ENCODE results near the gene OR2V2. TPM values are rescaled to one million over a fixed set of nuclear protein-coding genes. Genes with fewer than 3 reads are reported as not detected.
"Not testable (repeated sequence)": the region's sequence is repeated elsewhere in the genome, so short reads cannot be mapped to it uniquely, and the experiment has no call there.

OR2V2 gene
- polyA plus RNA-seq, 1 donor = not detected

- no peak for DNase-seq
Measured at GRCh38 chr5:181145133-181145532, 2.3 kb upstream of the OR2V2 start.

GRCh38 chr5:181149355-181149754 lies 2.0 kb downstream of the OR2V2 start:
- no peak for DNase-seq

DNA sequence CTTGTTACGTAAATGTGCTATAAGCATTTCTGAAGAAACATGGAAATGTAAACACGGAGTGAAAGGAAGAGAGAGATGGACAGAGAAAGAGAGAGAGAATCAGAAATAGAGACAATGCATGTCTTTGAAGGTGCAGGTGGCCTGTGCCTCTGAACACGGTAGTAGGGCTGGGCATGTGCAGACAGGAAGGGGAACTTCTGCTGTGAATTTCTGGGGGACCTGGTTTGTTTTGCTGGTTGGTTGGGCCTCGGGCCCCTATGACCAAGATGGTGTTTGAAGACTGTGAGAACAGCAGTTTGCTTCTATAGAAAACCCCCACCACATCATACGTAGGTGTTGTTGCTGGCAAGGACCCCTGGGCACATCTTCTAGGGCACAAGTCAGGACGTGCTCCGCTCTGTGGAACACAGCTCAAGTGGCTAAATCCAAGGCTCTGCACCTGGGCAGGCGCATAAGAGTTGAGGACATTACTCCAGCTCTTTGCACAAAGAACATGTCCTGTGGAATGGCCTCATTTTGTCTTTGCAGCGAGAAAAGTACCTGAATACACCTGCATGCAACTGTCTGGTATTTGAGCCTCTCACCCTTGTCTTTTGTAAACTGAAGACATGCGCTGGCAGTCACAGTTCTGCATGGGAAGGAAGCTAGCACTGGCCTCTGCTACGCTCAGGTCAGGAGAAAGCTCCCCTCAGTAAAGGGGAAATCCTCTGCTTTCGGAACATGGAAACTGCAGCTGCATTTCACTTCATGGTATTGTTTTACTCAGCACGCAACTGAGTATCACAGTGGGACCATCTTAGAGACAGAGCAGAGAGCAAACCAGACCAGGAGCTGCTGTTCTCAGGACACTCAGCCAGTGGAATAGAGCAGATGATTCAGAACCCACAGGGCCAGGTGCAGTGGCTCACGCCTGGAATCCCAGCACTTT lies 2.7 kb downstream of the OR2V2 start:
- no peak for DNase-seq

- DNase-seq = no peak
Measured at GRCh38 chr5:181151146-181151545, 3.8 kb downstream of the OR2V2 start.

DNA sequence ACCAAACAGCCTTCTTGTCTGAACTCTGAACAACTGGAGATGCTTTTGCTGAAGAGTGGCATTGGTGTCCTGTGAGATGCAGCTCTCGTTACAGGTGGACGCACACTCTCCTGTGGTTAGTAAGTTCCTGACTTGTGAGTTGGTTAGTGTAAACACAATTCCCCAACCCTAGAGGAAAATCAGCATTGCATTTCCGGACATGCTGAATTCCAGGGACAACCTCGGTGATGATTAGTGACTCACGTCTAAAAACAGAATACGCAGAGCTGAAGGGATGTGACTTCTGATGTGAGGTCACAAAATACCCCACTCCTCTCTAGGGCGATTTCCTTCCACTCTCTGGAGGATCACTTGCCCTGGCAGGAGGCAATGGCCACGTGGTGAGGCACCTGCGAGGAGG lies 5.0 kb downstream of the OR2V2 start:
- DNase-seq = no peak

- DNase-seq = no peak
Measured at GRCh38 chr5:181153814-181154213, 6.4 kb downstream of the OR2V2 start.

DNA sequence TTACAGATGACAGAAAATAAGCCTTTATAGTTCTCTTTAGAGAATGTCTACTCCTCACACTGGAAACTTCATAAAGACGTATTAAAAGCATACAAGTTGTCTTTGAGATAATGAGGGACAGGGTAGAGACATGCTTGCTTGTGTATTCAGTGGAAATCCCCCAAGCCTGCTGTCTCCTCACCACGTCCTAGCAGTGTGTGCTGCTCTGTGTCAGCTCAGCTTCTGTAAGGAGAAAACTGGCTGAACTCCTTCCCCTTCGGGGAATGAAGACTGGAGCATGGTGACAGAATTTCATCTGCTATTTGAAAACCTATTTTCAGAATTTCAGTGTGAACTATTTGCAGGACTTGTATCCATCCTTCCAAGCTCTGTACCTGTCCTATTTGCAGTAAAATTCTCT lies 9.4 kb downstream of the OR2V2 start:
- no peak for DNase-seq

DNA sequence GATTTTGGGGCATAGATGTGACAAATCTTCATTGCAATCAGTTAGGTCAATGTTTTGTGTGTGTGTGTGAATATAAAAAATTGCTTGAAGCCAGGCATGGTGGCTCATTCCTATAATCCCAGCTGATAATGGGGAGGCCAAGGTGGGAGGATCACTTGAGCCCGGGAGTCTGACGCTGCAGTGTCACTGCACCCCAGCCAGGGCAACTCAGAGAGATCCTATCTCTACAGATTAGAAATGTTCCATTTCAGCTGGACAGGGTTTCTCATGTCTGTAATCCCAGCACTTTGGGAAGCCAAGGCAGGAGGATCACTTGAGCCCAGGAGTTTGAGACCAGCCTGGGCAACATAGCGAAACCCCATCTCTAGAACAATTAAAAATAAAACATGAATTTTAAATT lies 11.5 kb downstream of the OR2V2 start:
- no peak for DNase-seq

- DNase-seq = peak; percentile 77
Measured at GRCh38 chr5:181159286-181160151, 12.1 kb downstream of the OR2V2 start.

- no peak for DNase-seq
Measured at GRCh38 chr5:181160152-181160754, 12.9 kb downstream of the OR2V2 start.

GRCh38 chr5:181160755-181161533 lies 13.6 kb downstream of the OR2V2 start:
- DNase-seq = not testable (repeated sequence)

DNA sequence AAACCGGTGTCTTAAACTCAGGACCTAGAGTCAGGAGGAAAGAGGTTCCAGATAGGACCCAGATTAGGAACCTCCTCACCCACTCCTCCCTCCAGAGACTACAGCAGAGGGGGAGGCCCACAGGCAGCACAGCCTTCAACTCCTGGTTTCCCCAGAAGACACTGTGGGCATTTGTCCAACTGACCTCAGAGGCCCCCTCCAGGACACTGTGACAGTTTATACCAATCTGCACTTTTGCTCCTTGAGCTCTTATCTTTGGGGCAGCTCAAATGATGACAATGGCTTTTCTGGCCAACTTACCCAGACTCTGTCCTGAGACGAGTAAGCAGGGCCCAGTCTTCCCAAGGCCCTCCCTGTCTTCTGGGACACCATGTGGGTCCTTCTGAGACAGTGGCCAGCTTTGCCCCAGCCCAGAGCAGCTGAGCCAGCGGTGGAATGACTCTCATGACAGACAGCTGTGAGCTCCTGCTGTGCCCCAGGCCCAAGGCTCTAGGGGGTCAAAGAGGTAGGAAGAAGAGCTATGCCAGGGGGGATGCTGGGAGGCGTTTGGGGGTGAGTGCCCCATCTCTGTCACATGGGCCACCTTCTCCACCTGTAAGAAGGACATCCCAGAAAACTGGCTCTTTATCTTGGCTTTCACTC lies 14.3 kb downstream of the OR2V2 start:
- DNase-seq = no peak

- no peak for DNase-seq
Measured at GRCh38 chr5:181163487-181164075, 16.2 kb downstream of the OR2V2 start.

DNA sequence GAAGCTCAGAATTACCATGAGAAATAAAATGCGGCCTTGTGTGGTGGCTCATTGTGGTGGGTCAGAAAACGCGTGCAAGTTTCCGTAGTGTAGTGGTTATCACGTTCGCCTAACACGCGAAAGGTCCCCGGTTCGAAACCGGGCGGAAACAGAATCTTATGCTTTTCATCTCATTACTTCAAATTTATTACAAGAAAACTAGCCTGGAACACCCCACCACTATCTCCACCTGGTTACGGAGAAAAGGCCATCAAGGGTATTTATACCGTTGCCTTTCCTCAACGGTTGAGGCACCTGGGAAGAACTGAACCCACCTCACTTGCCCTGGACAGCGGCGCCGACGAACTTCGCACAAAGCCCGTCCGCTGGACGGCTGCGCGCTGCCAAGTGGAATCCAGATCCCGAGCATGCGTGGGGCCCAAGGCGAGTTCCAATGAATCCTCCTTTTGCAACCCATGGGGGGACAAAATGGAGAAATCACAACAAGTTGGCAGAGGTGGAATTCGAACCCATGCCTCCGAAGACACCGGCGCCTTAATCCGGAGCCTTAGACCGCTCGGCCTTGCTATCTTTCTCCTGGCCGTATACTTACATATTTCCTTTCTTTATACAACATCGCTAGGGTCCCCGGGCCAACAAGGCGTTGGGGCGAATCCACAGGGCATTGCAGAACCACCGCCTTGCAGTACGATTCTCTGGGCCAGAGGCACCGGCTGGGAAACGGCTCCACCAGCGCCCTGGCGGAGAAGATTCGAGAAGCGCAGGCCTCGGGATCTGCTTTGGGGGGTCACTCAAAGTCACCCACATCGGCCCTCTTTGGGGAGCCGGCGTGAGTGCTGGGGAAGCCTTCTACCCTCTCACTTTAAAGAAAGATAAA lies 16.9 kb downstream of the OR2V2 start:
- no peak for DNase-seq

DNA sequence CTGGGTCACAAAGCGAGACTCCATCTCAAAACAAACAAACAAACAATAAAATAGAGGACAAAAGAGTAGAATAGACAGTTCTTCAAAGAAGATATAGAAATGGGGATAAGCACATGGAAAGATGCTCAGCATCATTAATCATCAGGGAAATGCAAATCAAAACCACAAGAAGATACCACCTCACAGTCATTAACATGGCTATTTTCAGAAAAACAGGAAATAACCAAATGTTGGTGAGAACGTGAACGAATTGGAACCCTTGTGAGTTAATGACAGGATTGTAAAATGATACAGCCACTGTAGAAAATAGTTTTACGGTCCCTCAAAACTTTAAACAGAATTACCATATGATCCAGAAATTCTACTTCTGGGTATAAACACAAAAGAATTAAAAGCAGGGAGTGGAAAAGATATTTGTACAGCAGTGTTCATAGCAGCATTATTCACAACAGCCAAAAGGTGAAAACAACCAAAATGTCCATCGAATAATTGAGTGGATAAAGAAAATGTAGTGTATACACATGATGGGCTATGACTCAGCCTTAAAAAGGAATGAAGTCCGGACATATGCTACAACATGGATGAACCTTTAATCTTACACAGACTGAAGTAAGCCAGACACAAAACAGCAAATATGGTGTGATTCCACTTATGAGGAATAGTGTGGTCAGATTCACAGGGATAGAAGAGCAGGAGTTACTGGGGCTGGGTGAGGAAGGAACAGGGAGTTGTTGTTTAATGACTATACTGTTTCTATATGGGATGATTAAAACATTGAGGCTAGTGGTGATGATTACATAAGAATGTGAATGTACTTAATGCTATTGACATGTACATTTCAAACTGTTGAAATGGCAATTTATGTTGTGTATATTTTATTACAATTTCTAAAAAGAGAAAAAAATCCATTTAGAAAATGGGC lies 19.7 kb downstream of the OR2V2 start:
- no peak for DNase-seq

- DNase-seq = no peak
Measured at GRCh38 chr5:181167814-181168488, 20.6 kb downstream of the OR2V2 start.

GRCh38 chr5:181168595-181169118 lies 21.3 kb downstream of the OR2V2 start:
- DNase-seq = no peak

Data from hindlimb muscle (tissue), 1 donor.